ENCODE data around the gene CAMTA1. TPM values are rescaled to one million over a fixed set of nuclear protein-coding genes. Genes with fewer than 3 reads are reported as not detected.

The CAMTA1 gene
- total RNA-seq, 1 experiment from 2014 or later = 85.2 TPM

DNA sequence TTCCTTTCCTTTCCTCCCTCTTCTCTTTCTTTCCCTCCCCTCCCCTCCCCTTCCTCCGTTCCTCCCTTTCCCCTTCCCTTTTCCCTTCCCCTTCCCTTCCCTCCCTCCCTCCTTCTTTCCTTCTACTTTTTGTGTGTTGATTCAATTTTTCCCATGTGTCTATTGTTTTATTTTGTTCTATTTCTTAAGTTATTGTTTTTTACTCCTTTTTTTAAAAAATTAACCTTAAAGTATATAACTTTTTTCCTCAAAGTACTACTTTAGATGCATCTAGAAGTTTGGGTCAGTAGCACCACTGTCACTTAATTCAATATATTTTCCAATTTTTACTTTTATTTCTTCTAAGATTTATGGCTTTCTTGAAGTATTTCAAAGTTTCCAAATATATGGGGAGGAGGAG is 537.7 kb downstream of the CAMTA1 start:
- H3K4me1 ChIP-seq (ENCODE audit: insufficient read depth, low read length, poor library complexity, severe bottlenecking) = no peaks in the 10 kb centered on the region
- H3K36me3 ChIP-seq (ENCODE audit: insufficient read depth, low read length, poor library complexity, severe bottlenecking) = no peaks in the 10 kb centered on the region
- H3K27ac ChIP-seq (ENCODE audit: low read depth, low read length, poor library complexity, severe bottlenecking) = no peak overlapping the region
- no peaks in the 10 kb centered on the region for H3K27me3 ChIP-seq (replicated peaks; ENCODE audit: insufficient read depth, low read depth, low read length, poor library complexity)
- intact Hi-C loops (cut with micrococcal nuclease; ENCODE audit: unreplicated experiment) = no loop called here
- ChIA-PET POLR2A (ENCODE audit: low non-redundant PET) (no interaction called here), CTCF (no interaction called here)
- TF ChIP-seq, protein P1, sequence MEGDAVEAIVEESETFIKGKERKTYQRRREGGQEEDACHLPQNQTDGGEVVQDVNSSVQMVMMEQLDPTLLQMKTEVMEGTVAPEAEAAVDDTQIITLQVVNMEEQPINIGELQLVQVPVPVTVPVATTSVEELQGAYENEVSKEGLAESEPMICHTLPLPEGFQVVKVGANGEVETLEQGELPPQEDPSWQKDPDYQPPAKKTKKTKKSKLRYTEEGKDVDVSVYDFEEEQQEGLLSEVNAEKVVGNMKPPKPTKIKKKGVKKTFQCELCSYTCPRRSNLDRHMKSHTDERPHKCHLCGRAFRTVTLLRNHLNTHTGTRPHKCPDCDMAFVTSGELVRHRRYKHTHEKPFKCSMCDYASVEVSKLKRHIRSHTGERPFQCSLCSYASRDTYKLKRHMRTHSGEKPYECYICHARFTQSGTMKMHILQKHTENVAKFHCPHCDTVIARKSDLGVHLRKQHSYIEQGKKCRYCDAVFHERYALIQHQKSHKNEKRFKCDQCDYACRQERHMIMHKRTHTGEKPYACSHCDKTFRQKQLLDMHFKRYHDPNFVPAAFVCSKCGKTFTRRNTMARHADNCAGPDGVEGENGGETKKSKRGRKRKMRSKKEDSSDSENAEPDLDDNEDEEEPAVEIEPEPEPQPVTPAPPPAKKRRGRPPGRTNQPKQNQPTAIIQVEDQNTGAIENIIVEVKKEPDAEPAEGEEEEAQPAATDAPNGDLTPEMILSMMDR (conservative IDR thresholded peaks at IDR 0.05; ENCODE audit: low read depth, low read length) = no peak
- no peak for TF ChIP-seq EZH2 (IDR thresholded peaks at IDR 0.05; ENCODE audit: borderline replicate concordance, low read depth, low read length, poor library complexity, severe bottlenecking)
- no peak overlapping the region for H3K4me3 ChIP-seq (ENCODE audit: low read depth, low read length, poor library complexity, severe bottlenecking)
- no peak for DNase-seq (ENCODE audit: low spot score)
- no peaks in the 10 kb centered on the region for H3K9me3 ChIP-seq (ENCODE audit: low read depth, low read length, poor library complexity, severe bottlenecking)
- no TSS peak for BruUV-seq (replicated peaks)

DNA sequence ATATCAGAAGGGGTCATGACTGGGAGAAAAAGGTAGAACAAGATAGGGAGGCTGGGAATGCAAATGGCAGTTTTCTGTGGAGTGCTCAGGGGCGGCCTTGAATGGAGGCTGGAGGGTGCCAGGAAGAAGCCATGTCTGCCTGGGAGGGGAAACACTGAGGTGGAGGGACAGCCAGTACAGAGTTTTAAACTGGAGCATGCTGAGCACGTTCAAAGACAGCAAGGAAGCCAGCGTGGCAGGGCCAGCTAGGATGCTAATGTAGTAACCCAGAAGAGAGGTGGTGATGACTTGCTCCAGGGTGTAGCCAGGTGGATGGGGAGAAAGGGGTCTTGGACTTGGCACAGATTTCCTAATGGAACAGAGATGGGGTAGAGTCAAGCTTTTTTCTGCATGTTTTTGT is 540.0 kb downstream of the CAMTA1 start:
- Histone ChIP-seq H3K36me3 (ENCODE audit: insufficient read depth, low read length, poor library complexity, severe bottlenecking) (no peaks in the 10 kb centered on the region), H3K27ac (ENCODE audit: low read depth, low read length, poor library complexity, severe bottlenecking) (no peak overlapping the region), H3K4me3 (ENCODE audit: low read depth, low read length, poor library complexity, severe bottlenecking) (no peak overlapping the region), H3K4me1 (ENCODE audit: insufficient read depth, low read length, poor library complexity, severe bottlenecking) (no peaks in the 10 kb centered on the region), H3K27me3 (replicated peaks; ENCODE audit: insufficient read depth, low read depth, low read length, poor library complexity) (peaks cover 3% of the 10 kb centered on the region), H3K9me3 (ENCODE audit: low read depth, low read length, poor library complexity, severe bottlenecking) (no peaks in the 10 kb centered on the region)
- no peak for DNase-seq (ENCODE audit: low spot score)
- TF ChIP-seq, protein P1 (conservative IDR thresholded peaks at IDR 0.05; ENCODE audit: low read depth, low read length) = no peak
- TF ChIP-seq EZH2 (IDR thresholded peaks at IDR 0.05; ENCODE audit: borderline replicate concordance, low read depth, low read length, poor library complexity, severe bottlenecking) = no peak
- intact Hi-C loops (cut with micrococcal nuclease; ENCODE audit: unreplicated experiment) = no loop called here
- POLR2A ChIA-PET (ENCODE audit: low non-redundant PET) = no interaction called here
- CTCF ChIA-PET = no interaction called here
- BruUV-seq (replicated peaks) = no TSS peak

DNA sequence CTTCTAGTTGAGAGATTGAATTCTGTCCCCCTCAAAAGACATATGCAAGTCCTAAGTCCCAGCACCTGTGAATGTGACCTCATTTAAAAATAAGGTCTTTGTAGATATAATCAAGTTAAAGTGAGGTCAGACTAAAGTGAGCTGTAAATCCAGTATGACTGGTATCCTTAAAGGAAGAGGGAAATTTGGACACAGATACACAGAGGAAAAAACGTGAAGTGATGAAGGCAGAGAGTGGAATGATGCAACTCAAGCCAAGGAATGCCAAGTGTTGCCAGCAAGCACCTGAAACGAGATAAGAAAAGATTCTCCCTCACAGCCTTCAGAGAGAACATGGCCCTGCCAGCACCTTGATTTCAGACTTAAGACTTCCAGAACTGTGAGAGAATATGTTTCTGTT is 541.1 kb downstream of the CAMTA1 start:
- Histone ChIP-seq H3K4me1 (ENCODE audit: insufficient read depth, low read length, poor library complexity, severe bottlenecking) (no peaks in the 10 kb centered on the region), H3K27ac (ENCODE audit: low read depth, low read length, poor library complexity, severe bottlenecking) (no peak overlapping the region), H3K36me3 (ENCODE audit: insufficient read depth, low read length, poor library complexity, severe bottlenecking) (no peaks in the 10 kb centered on the region), H3K27me3 (replicated peaks; ENCODE audit: insufficient read depth, low read depth, low read length, poor library complexity) (peaks cover 3% of the 10 kb centered on the region), H3K9me3 (ENCODE audit: low read depth, low read length, poor library complexity, severe bottlenecking) (no peaks in the 10 kb centered on the region), H3K4me3 (ENCODE audit: low read depth, low read length, poor library complexity, severe bottlenecking) (no peak overlapping the region)
- CTCF ChIA-PET = no interaction called here
- POLR2A ChIA-PET (ENCODE audit: low non-redundant PET) = no interaction called here
- intact Hi-C loops (cut with micrococcal nuclease; ENCODE audit: unreplicated experiment) = no loop called here
- DNase-seq (ENCODE audit: low spot score) = no peak
- no TSS peak for BruUV-seq (replicated peaks)
- TF ChIP-seq, protein P1 (conservative IDR thresholded peaks at IDR 0.05; ENCODE audit: low read depth, low read length) = no peak
- no peak for TF ChIP-seq EZH2 (IDR thresholded peaks at IDR 0.05; ENCODE audit: borderline replicate concordance, low read depth, low read length, poor library complexity, severe bottlenecking)

All from A673 (cell line).